ENCODE results near the gene NAT8L. TPM values are rescaled to one million over a fixed set of nuclear protein-coding genes. Genes with fewer than 3 reads are reported as not detected.

Gene NAT8L
- total and polyA plus RNA-seq, 2 donors (not counting 1 experiment from before 2014, with no cell fraction given): 0.03 to 0.25 TPM

GRCh38 chr4:2072971-2073807 is 14.1 kb downstream of the NAT8L start:
- ChIA-PET CTCF (no interaction called here), POLR2A (no interaction called here)
- H3K27ac ChIP-seq (ENCODE audit: low read length in 2 of 2): no peak overlapping the region
- H3K4me2 ChIP-seq (replicated peaks; ENCODE audit: low read depth, low read length, poor library complexity, severe bottlenecking): no peak overlapping the region
- H3K4me1 ChIP-seq (ENCODE audit: control insufficient read depth in 2 of 2, insufficient read depth in 2 of 2, low read length in 2 of 2): no peaks in the 10 kb centered on the region
- TF ChIP-seq CTCF (IDR thresholded peaks at IDR 0.05) (no peak), EZH2 (IDR thresholded peaks at IDR 0.05; ENCODE audit: borderline replicate concordance, insufficient read depth, low read depth, low read length, poor library complexity, severe bottlenecking) (no peak)
- Mint-ChIP-seq H3K27ac (no peak overlapping the region), H3K4me1 (no peaks in the 10 kb centered on the region), H3K9me3 (ENCODE audit: insufficient read depth) (no peaks in the 10 kb centered on the region), H3K4me3 (no peak overlapping the region), H3K27me3 (no peaks in the 10 kb centered on the region)
- no peak overlapping the region for H3K9ac ChIP-seq (ENCODE audit: low read length)
- WGBS (ENCODE audit: insufficient coverage): 92% methylated on average over 17 of the region's 20 CpGs
- intact Hi-C loops (cut with micrococcal nuclease): no loop called here
- H3K9me3 ChIP-seq (ENCODE audit: control extremely low read depth in 1 of 3, control insufficient read depth in 2 of 3, insufficient read depth in 1 of 3, low read length in 2 of 3): no peaks in the 10 kb centered on the region
- H3K79me2 ChIP-seq (ENCODE audit: control insufficient read depth, insufficient read depth, low read length): no peaks in the 10 kb centered on the region
- H4K20me1 ChIP-seq (ENCODE audit: control insufficient read depth, insufficient read depth, low read length, poor library complexity, severe bottlenecking): no peaks in the 10 kb centered on the region
- DNase-seq: no peak
- H2AFZ ChIP-seq (ENCODE audit: insufficient read depth, low read depth, low read length, poor library complexity, severe bottlenecking): no peak overlapping the region
- no peak overlapping the region for H3K4me3 ChIP-seq (ENCODE audit: control extremely low read depth in 1 of 5, extremely low read depth in 1 of 5, insufficient read depth in 1 of 5, low read depth in 2 of 5, low read length in 4 of 5)
- H3K36me3 ChIP-seq (replicated peaks in 1 of 2; ENCODE audit: control extremely low read depth in 1 of 2, control insufficient read depth in 1 of 2, extremely low read depth in 1 of 2, insufficient read depth in 2 of 2, low read length in 1 of 2): no peaks in the 10 kb centered on the region
- no peaks in the 10 kb centered on the region for H3K27me3 ChIP-seq (replicated peaks in 1 of 4; ENCODE audit: control extremely low read depth in 1 of 4, control insufficient read depth in 3 of 4, insufficient read depth in 4 of 4, low read length in 3 of 4)
- ATAC-seq (ENCODE audit: low read depth): no peak

- Histone ChIP-seq H3K4me3 (ENCODE audit: control extremely low read depth in 1 of 5, extremely low read depth in 1 of 5, insufficient read depth in 1 of 5, low read depth in 2 of 5, low read length in 4 of 5) (no peak overlapping the region), H3K27ac (ENCODE audit: low read length in 2 of 2) (no peak overlapping the region), H3K4me2 (replicated peaks; ENCODE audit: low read depth, low read length, poor library complexity, severe bottlenecking) (no peak overlapping the region), H3K79me2 (ENCODE audit: control insufficient read depth, insufficient read depth, low read length) (no peaks in the 10 kb centered on the region), H3K9me3 (ENCODE audit: control extremely low read depth in 1 of 3, control insufficient read depth in 2 of 3, insufficient read depth in 1 of 3, low read length in 2 of 3) (no peaks in the 10 kb centered on the region), H3K4me1 (ENCODE audit: control insufficient read depth in 2 of 2, insufficient read depth in 2 of 2, low read length in 2 of 2) (no peaks in the 10 kb centered on the region), H3K9ac (ENCODE audit: low read length) (no peak overlapping the region), H4K20me1 (ENCODE audit: control insufficient read depth, insufficient read depth, low read length, poor library complexity, severe bottlenecking) (no peaks in the 10 kb centered on the region), H3K36me3 (replicated peaks in 1 of 2; ENCODE audit: control extremely low read depth in 1 of 2, control insufficient read depth in 1 of 2, extremely low read depth in 1 of 2, insufficient read depth in 2 of 2, low read length in 1 of 2) (no peaks in the 10 kb centered on the region), H3K27me3 (replicated peaks in 1 of 4; ENCODE audit: control extremely low read depth in 1 of 4, control insufficient read depth in 3 of 4, insufficient read depth in 4 of 4, low read length in 3 of 4) (no peaks in the 10 kb centered on the region), H2AFZ (ENCODE audit: insufficient read depth, low read depth, low read length, poor library complexity, severe bottlenecking) (no peak overlapping the region)
- DNase-seq (no peak), ATAC-seq (ENCODE audit: low read depth) (no peak)
- CTCF ChIA-PET: no interaction called here
- POLR2A ChIA-PET: no interaction called here
- no peak overlapping the region for H3K4me3 Mint-ChIP-seq
- no peaks in the 10 kb centered on the region for H3K27me3 Mint-ChIP-seq
- no peaks in the 10 kb centered on the region for H3K9me3 Mint-ChIP-seq (ENCODE audit: insufficient read depth)
- TF ChIP-seq EZH2 (IDR thresholded peaks at IDR 0.05; ENCODE audit: borderline replicate concordance, insufficient read depth, low read depth, low read length, poor library complexity, severe bottlenecking) (no peak), CTCF (IDR thresholded peaks at IDR 0.05) (no peak)
- WGBS (ENCODE audit: insufficient coverage): 81% methylated on average over 17 of the region's 20 CpGs
- no peaks in the 10 kb centered on the region for H3K4me1 Mint-ChIP-seq
- intact Hi-C loops (cut with micrococcal nuclease): no loop called here
- no peak overlapping the region for H3K27ac Mint-ChIP-seq
These were observed 14.8 kb downstream of the NAT8L start for GRCh38 chr4:2073808-2074481.
